Measurements from ENCODE around the gene PHLDB2. TPM values are rescaled to one million over a fixed set of nuclear protein-coding genes. Genes with fewer than 3 reads are reported as not detected.

The PHLDB2 gene
- total RNA-seq, 4 donors from 2014 or later = 63.6 to 154 (median 107) TPM

- intact Hi-C loops (cut with DNase I) = loop anchor here (2.0 kb wide), 1 partner anchor 345 kb away; no protein-coding TSS in a partner anchor
- no peaks in the 10 kb centered on the region for H3K9me3 ChIP-seq
- no peak for DNase-seq (ENCODE audit: extremely low spot score)
- H3K27me3 ChIP-seq = no peaks in the 10 kb centered on the region
- TF ChIP-seq POLR2AphosphoS5 (IDR thresholded peaks at IDR 0.05) = no peak
- TF ChIP-seq EP300 (IDR thresholded peaks at IDR 0.05) = no peak
- no peak for TF ChIP-seq CTCF (IDR thresholded peaks at IDR 0.05)
- TF ChIP-seq POLR2A (IDR thresholded peaks at IDR 0.05; ENCODE audit: low read depth) = no peak
- 60% methylated on average over 5 of the region's 5 CpGs for WGBS
- no peaks in the 10 kb centered on the region for H3K36me3 ChIP-seq
- H3K4me1 ChIP-seq = peaks cover 7 to 21% (median 16%) of the 10 kb centered on the region in 4 donors
- H3K27ac ChIP-seq (replicated peaks in 1 of 4) = no peak overlapping the region
- H3K4me3 ChIP-seq = peak overlapping the region in 2 of 4 donors; percentile 8 to 10
Measured at GRCh38 chr3:112013784-112014143, 154.7 kb downstream of the PHLDB2 start.

GRCh38 chr3:112017091-112017490, 158.0 kb downstream of the PHLDB2 start:
- Histone ChIP-seq H3K4me3 (no peak overlapping the region), H3K27me3 (no peaks in the 10 kb centered on the region), H3K4me1 (peaks cover 7 to 14% (median 14%) of the 10 kb centered on the region in 4 donors), H3K27ac (replicated peaks in 1 of 4) (no peak overlapping the region), H3K36me3 (no peaks in the 10 kb centered on the region), H3K9me3 (no peaks in the 10 kb centered on the region)
- intact Hi-C loops (cut with DNase I) = no loop called here
- DNase-seq (ENCODE audit: extremely low spot score) = no peak
- TF ChIP-seq EP300 (IDR thresholded peaks at IDR 0.05) (no peak), CTCF (IDR thresholded peaks at IDR 0.05) (no peak), POLR2A (IDR thresholded peaks at IDR 0.05; ENCODE audit: low read depth) (no peak), POLR2AphosphoS5 (IDR thresholded peaks at IDR 0.05) (no peak)

GRCh38 chr3:112018712-112019111, 159.6 kb downstream of the PHLDB2 start:
- DNase-seq (ENCODE audit: extremely low spot score) = peak; percentile 8
- Histone ChIP-seq H3K36me3 (no peaks in the 10 kb centered on the region), H3K4me1 (peaks cover 0 to under 1% (median under 1%) of the 10 kb centered on the region in 4 donors), H3K27ac (replicated peaks in 1 of 4) (no peak overlapping the region), H3K9me3 (no peaks in the 10 kb centered on the region), H3K27me3 (no peaks in the 10 kb centered on the region), H3K4me3 (no peak overlapping the region)
- TF ChIP-seq POLR2AphosphoS5 (IDR thresholded peaks at IDR 0.05) (no peak), POLR2A (IDR thresholded peaks at IDR 0.05; ENCODE audit: low read depth) (no peak), EP300 (IDR thresholded peaks at IDR 0.05) (no peak), CTCF (IDR thresholded peaks at IDR 0.05) (no peak)
- intact Hi-C loops (cut with DNase I) = no loop called here
- 97% methylated on average over 4 of the region's 4 CpGs for WGBS

GRCh38 chr3:112019716-112020115, 160.7 kb downstream of the PHLDB2 start:
- H3K9me3 ChIP-seq = no peaks in the 10 kb centered on the region
- H3K27me3 ChIP-seq = no peaks in the 10 kb centered on the region
- no peak overlapping the region for H3K27ac ChIP-seq (replicated peaks in 1 of 4)
- no peak overlapping the region for H3K4me3 ChIP-seq
- H3K36me3 ChIP-seq = no peaks in the 10 kb centered on the region
- no peak for DNase-seq (ENCODE audit: extremely low spot score)
- no peaks in the 10 kb centered on the region for H3K4me1 ChIP-seq
- intact Hi-C loops (cut with DNase I) = no loop called here
- WGBS = 74% methylated on average over 1 of the region's 1 CpG
- TF ChIP-seq CTCF (IDR thresholded peaks at IDR 0.05) = no peak
- TF ChIP-seq EP300 (IDR thresholded peaks at IDR 0.05) = no peak
- TF ChIP-seq POLR2AphosphoS5 (IDR thresholded peaks at IDR 0.05) = no peak
- TF ChIP-seq POLR2A (IDR thresholded peaks at IDR 0.05; ENCODE audit: low read depth) = no peak

GRCh38 chr3:112020674-112021085, 161.6 kb downstream of the PHLDB2 start:
- no peak for TF ChIP-seq CTCF (IDR thresholded peaks at IDR 0.05)
- no peak for TF ChIP-seq EP300 (IDR thresholded peaks at IDR 0.05)
- TF ChIP-seq POLR2A (IDR thresholded peaks at IDR 0.05; ENCODE audit: low read depth) = no peak
- no peak for TF ChIP-seq POLR2AphosphoS5 (IDR thresholded peaks at IDR 0.05)
- no peaks in the 10 kb centered on the region for H3K27me3 ChIP-seq
- no peaks in the 10 kb centered on the region for H3K9me3 ChIP-seq
- WGBS = 72% methylated on average over 1 of the region's 1 CpG
- intact Hi-C loops (cut with DNase I) = no loop called here
- DNase-seq (ENCODE audit: extremely low spot score) = no peak
- no peaks in the 10 kb centered on the region for H3K36me3 ChIP-seq
- no peaks in the 10 kb centered on the region for H3K4me1 ChIP-seq
- no peak overlapping the region for H3K4me3 ChIP-seq
- no peak overlapping the region for H3K27ac ChIP-seq (replicated peaks in 1 of 4)

Data from esophagus muscularis mucosa (tissue), 4 donors.